HEK293T (cell line): ENCODE results near the gene UNKL.

Experiments used
- CTBP1 ChIP-seq: fragments of 450-650 bp; IDR thresholded peaks from 2 replicates; pipeline ENCODE4 v1.6.1; 2016; ENCODE audit warnings: borderline replicate concordance
- FOXM1 ChIP-seq: fragments of 450-650 bp; IDR thresholded peaks from 2 replicates; pipeline ENCODE4 v1.6.1; 2017; ENCODE audit warnings: mild to moderate bottlenecking, borderline replicate concordance
- PKNOX1 ChIP-seq: fragments of 450-650 bp; IDR thresholded peaks from 2 replicates; pipeline ENCODE4 v1.6.1; 2016

- TF ChIP-seq PKNOX1: no peak
- no peak for TF ChIP-seq CTBP1
- TF ChIP-seq FOXM1: no peak
Measured at GRCh38 chr16:1322407-1322806, 92.1 kb downstream of the UNKL start.
